ENCODE results near the gene C5orf58. TPM values are rescaled to one million over a fixed set of nuclear protein-coding genes. Genes with fewer than 3 reads are reported as not detected.

The C5orf58 gene
- polyA plus RNA-seq, 1 donor (not counting 4 experiments of a cell fraction or from before 2014, with no cell fraction given) = not detected

GRCh38 chr5:170275376-170275994, 42.7 kb downstream of the C5orf58 start:
- H3K9ac ChIP-seq (ENCODE audit: control insufficient read depth, extremely low read depth, insufficient read depth, low read length) = no peak overlapping the region
- H3K27me3 ChIP-seq (ENCODE audit: control insufficient read depth, extremely low read depth, insufficient read depth, low read length) = no peaks in the 10 kb centered on the region
- no peak overlapping the region for H3K4me2 ChIP-seq (ENCODE audit: control insufficient read depth, extremely low read depth, insufficient read depth, low read depth, low read length)
- H3K4me3 ChIP-seq (ENCODE audit: control insufficient read depth in 2 of 3, extremely low read depth in 1 of 3, insufficient read depth in 2 of 3, low read depth in 1 of 3, low read length in 3 of 3) = no peak overlapping the region
- no peak overlapping the region for H3K27ac ChIP-seq (ENCODE audit: control insufficient read depth, insufficient read depth, low read length)
- H3K79me2 ChIP-seq (ENCODE audit: control insufficient read depth, insufficient read depth, low read length) = no peaks in the 10 kb centered on the region
- dilution Hi-C loops (cut with MboI; ENCODE audit: extremely low pct_ligation_motif_present, low sequenced_read_pairs) = no loop called here
- FAIRE-seq (no peak), DNase-seq (ENCODE audit: low read depth, low spot score) (no peak)
- no peaks in the 10 kb centered on the region for H3K9me1 ChIP-seq (ENCODE audit: control insufficient read depth, extremely low read depth, insufficient read depth, low read length)
- no peak for TF ChIP-seq CTCF (optimal IDR thresholded peaks at IDR 0.05 in 1 of 3, IDR thresholded peaks at IDR 0.05 in 1 of 3, conservative IDR thresholded peaks at IDR 0.05 in 1 of 3; ENCODE audit: extremely low read depth in 1 of 3, insufficient read depth in 2 of 3, low read length in 3 of 3)
- no peak for TF ChIP-seq EZH2 (IDR thresholded peaks at IDR 0.05; ENCODE audit: low read length)
- no peaks in the 10 kb centered on the region for H3K36me3 ChIP-seq (ENCODE audit: control insufficient read depth in 2 of 2, extremely low read depth in 1 of 2, insufficient read depth in 2 of 2, low read length in 2 of 2)
- H4K20me1 ChIP-seq (ENCODE audit: control insufficient read depth, extremely low read depth, insufficient read depth, low read length) = no peaks in the 10 kb centered on the region
- no peaks in the 10 kb centered on the region for H3K4me1 ChIP-seq (ENCODE audit: control insufficient read depth, extremely low read depth, insufficient read depth, low read length)
- no peaks in the 10 kb centered on the region for H3K9me3 ChIP-seq (ENCODE audit: control insufficient read depth, low read depth, low read length)
- no peak overlapping the region for H2AFZ ChIP-seq (ENCODE audit: control insufficient read depth, low read length)

- Histone ChIP-seq H3K9me1 (ENCODE audit: control insufficient read depth, extremely low read depth, insufficient read depth, low read length) (no peaks in the 10 kb centered on the region), H3K4me1 (ENCODE audit: control insufficient read depth, extremely low read depth, insufficient read depth, low read length) (no peaks in the 10 kb centered on the region), H3K9ac (ENCODE audit: control insufficient read depth, extremely low read depth, insufficient read depth, low read length) (no peak overlapping the region), H3K27ac (ENCODE audit: control insufficient read depth, insufficient read depth, low read length) (no peak overlapping the region), H3K36me3 (ENCODE audit: control insufficient read depth in 2 of 2, extremely low read depth in 1 of 2, insufficient read depth in 2 of 2, low read length in 2 of 2) (no peaks in the 10 kb centered on the region), H3K4me3 (ENCODE audit: control insufficient read depth in 2 of 3, extremely low read depth in 1 of 3, insufficient read depth in 2 of 3, low read depth in 1 of 3, low read length in 3 of 3) (no peak overlapping the region), H2AFZ (ENCODE audit: control insufficient read depth, low read length) (no peak overlapping the region), H3K4me2 (ENCODE audit: control insufficient read depth, extremely low read depth, insufficient read depth, low read depth, low read length) (no peak overlapping the region), H3K27me3 (ENCODE audit: control insufficient read depth, extremely low read depth, insufficient read depth, low read length) (no peaks in the 10 kb centered on the region), H4K20me1 (ENCODE audit: control insufficient read depth, extremely low read depth, insufficient read depth, low read length) (no peaks in the 10 kb centered on the region), H3K79me2 (ENCODE audit: control insufficient read depth, insufficient read depth, low read length) (no peaks in the 10 kb centered on the region), H3K9me3 (ENCODE audit: control insufficient read depth, low read depth, low read length) (no peaks in the 10 kb centered on the region)
- dilution Hi-C loops (cut with MboI; ENCODE audit: extremely low pct_ligation_motif_present, low sequenced_read_pairs) = no loop called here
- TF ChIP-seq EZH2 (IDR thresholded peaks at IDR 0.05; ENCODE audit: low read length) (no peak), CTCF (optimal IDR thresholded peaks at IDR 0.05 in 1 of 3, IDR thresholded peaks at IDR 0.05 in 1 of 3, conservative IDR thresholded peaks at IDR 0.05 in 1 of 3; ENCODE audit: extremely low read depth in 1 of 3, insufficient read depth in 2 of 3, low read length in 3 of 3) (no peak)
- no peak for DNase-seq (ENCODE audit: low read depth, low spot score)
- FAIRE-seq = no peak
Measured at GRCh38 chr5:170276140-170276539, 43.4 kb downstream of the C5orf58 start.

All from keratinocyte (primary cell).